ENCODE data around the gene INTS1. TPM values are rescaled to one million over a fixed set of nuclear protein-coding genes. Genes with fewer than 3 reads are reported as not detected.

Gene INTS1
- total RNA-seq, 1 donor from 2014 or later: 81.9 TPM

DNA sequence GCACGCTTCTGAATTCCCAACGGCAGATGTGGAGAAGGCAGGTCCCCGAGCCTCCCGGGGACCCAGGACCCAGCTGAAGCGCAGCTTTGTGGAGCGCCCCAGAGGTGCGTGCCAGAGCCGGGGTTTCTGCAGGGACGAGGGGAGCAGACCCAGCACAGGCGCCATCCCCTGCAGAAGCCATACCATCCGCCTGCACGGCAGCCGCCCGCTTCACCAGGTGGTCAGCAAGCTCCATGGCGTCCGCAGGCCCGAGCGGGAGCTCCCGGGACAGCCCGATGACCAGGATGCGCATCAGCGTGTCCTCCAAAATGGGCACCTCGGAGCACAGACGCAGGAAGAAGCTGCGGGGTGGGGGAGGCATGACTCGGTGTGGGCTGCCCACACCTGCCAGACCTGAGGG lies 10.6 kb downstream of the INTS1 start:
- no peaks in the 10 kb centered on the region for H3K9me3 Mint-ChIP-seq (ENCODE audit: unreplicated experiment)
- Histone ChIP-seq H3K9ac (ENCODE audit: low read length) (no peak overlapping the region), H3K36me3 (ENCODE audit: insufficient read depth, low read length) (peaks cover 3% of the 10 kb centered on the region), H3K9me3 (ENCODE audit: insufficient read depth, low read depth, low read length) (no peaks in the 10 kb centered on the region), H3K4me1 (ENCODE audit: insufficient read depth, low read length) (no peaks in the 10 kb centered on the region), H2AFZ (ENCODE audit: low read depth, low read length) (no peak overlapping the region), H3K27ac (ENCODE audit: low read depth, low read length) (no peak overlapping the region), H3K4me2 (ENCODE audit: low read length) (no peak overlapping the region), H3K27me3 (ENCODE audit: insufficient read depth, low read length) (no peaks in the 10 kb centered on the region), H3K4me3 (ENCODE audit: insufficient read depth, low read depth, low read length) (no peak overlapping the region), H3K79me2 (ENCODE audit: insufficient read depth, low read length) (no peaks in the 10 kb centered on the region), H4K20me1 (ENCODE audit: insufficient read depth, low read length) (peaks cover 9% of the 10 kb centered on the region)
- no peaks in the 10 kb centered on the region for H3K27me3 Mint-ChIP-seq (ENCODE audit: low read depth, unreplicated experiment)
- H3K27ac Mint-ChIP-seq (ENCODE audit: unreplicated experiment): no peak overlapping the region
- no peak for DNase-seq (ENCODE audit: low read depth)
- H3K36me3 Mint-ChIP-seq (ENCODE audit: low read depth, unreplicated experiment): peaks cover 12% of the 10 kb centered on the region
- no peak for FAIRE-seq
- no peak overlapping the region for H3K4me3 Mint-ChIP-seq (ENCODE audit: unreplicated experiment)
- TF ChIP-seq, protein P1, sequence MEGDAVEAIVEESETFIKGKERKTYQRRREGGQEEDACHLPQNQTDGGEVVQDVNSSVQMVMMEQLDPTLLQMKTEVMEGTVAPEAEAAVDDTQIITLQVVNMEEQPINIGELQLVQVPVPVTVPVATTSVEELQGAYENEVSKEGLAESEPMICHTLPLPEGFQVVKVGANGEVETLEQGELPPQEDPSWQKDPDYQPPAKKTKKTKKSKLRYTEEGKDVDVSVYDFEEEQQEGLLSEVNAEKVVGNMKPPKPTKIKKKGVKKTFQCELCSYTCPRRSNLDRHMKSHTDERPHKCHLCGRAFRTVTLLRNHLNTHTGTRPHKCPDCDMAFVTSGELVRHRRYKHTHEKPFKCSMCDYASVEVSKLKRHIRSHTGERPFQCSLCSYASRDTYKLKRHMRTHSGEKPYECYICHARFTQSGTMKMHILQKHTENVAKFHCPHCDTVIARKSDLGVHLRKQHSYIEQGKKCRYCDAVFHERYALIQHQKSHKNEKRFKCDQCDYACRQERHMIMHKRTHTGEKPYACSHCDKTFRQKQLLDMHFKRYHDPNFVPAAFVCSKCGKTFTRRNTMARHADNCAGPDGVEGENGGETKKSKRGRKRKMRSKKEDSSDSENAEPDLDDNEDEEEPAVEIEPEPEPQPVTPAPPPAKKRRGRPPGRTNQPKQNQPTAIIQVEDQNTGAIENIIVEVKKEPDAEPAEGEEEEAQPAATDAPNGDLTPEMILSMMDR (IDR thresholded peaks at IDR 0.05; ENCODE audit: insufficient read depth, low read depth, low read length): no peak
- no peaks in the 10 kb centered on the region for H3K4me1 Mint-ChIP-seq (ENCODE audit: low read depth, unreplicated experiment)

DNA sequence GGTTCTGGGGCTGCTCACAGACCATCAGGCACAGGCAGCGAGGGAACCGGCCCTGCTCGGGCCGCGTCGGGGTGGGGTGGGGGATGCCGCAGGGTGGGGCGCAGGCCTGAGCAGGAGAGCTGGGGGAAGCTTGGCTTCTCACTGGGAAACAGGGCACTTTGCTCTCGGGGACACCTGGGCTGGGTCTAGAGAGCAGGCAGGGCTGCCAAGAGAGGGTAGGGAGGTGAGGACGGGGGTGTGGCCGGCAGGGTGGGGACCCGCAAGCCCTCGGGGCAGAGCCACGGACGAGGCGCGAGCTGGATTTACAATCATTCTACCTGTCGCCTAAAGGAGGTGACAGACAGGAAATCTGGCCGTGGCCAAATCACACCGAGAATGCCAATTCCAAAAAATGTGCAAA lies 11.1 kb downstream of the INTS1 start:
- no peaks in the 10 kb centered on the region for H3K79me2 ChIP-seq (ENCODE audit: insufficient read depth, low read length)
- peaks cover 9% of the 10 kb centered on the region for H4K20me1 ChIP-seq (ENCODE audit: insufficient read depth, low read length)
- no peaks in the 10 kb centered on the region for H3K4me1 ChIP-seq (ENCODE audit: insufficient read depth, low read length)
- peaks cover 15% of the 10 kb centered on the region for H3K36me3 Mint-ChIP-seq (ENCODE audit: low read depth, unreplicated experiment)
- H3K27ac Mint-ChIP-seq (ENCODE audit: unreplicated experiment): no peak overlapping the region
- no peak overlapping the region for H3K4me3 Mint-ChIP-seq (ENCODE audit: unreplicated experiment)
- H3K27me3 ChIP-seq (ENCODE audit: insufficient read depth, low read length): no peaks in the 10 kb centered on the region
- FAIRE-seq: no peak
- DNase-seq (ENCODE audit: low read depth): no peak
- no peaks in the 10 kb centered on the region for H3K9me3 ChIP-seq (ENCODE audit: insufficient read depth, low read depth, low read length)
- peaks cover 3% of the 10 kb centered on the region for H3K36me3 ChIP-seq (ENCODE audit: insufficient read depth, low read length)
- H3K9ac ChIP-seq (ENCODE audit: low read length): no peak overlapping the region
- TF ChIP-seq EZH2 (IDR thresholded peaks at IDR 0.05; ENCODE audit: insufficient read depth, low read length): no peak
- TF ChIP-seq, protein P1 (IDR thresholded peaks at IDR 0.05; ENCODE audit: insufficient read depth, low read depth, low read length): no peak
- no peak overlapping the region for H2AFZ ChIP-seq (ENCODE audit: low read depth, low read length)
- no peaks in the 10 kb centered on the region for H3K4me1 Mint-ChIP-seq (ENCODE audit: low read depth, unreplicated experiment)
- H3K4me3 ChIP-seq (ENCODE audit: insufficient read depth, low read depth, low read length): no peak overlapping the region
- no peak overlapping the region for H3K27ac ChIP-seq (ENCODE audit: low read depth, low read length)
- no peak overlapping the region for H3K4me2 ChIP-seq (ENCODE audit: low read length)
- H3K27me3 Mint-ChIP-seq (ENCODE audit: low read depth, unreplicated experiment): no peaks in the 10 kb centered on the region
- H3K9me3 Mint-ChIP-seq (ENCODE audit: unreplicated experiment): no peaks in the 10 kb centered on the region

DNA sequence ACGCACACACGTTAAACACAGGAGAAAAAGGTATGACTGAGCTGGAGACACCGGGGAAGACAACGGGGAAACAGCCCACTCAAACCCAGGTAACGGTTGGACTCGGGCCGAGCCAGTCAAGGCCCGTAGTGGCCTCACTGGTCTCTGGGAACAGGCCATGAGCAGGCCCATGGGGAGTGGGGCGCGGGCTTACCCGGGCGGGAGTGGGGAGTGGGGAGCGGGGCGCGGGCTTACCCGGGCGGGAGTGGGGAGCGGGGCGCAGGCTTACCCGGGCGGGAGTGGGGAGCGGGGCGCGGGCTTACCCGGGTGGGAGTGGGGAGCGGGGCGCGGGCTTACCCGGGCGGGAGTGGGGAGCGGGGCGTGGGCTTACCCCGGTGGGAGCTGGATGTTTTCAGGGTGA lies 11.5 kb downstream of the INTS1 start:
- FAIRE-seq (no peak), DNase-seq (ENCODE audit: low read depth) (no peak)
- Mint-ChIP-seq H3K27me3 (ENCODE audit: low read depth, unreplicated experiment) (no peaks in the 10 kb centered on the region), H3K4me1 (ENCODE audit: low read depth, unreplicated experiment) (no peaks in the 10 kb centered on the region), H3K4me3 (ENCODE audit: unreplicated experiment) (no peak overlapping the region), H3K27ac (ENCODE audit: unreplicated experiment) (no peak overlapping the region), H3K36me3 (ENCODE audit: low read depth, unreplicated experiment) (peaks cover 15% of the 10 kb centered on the region), H3K9me3 (ENCODE audit: unreplicated experiment) (no peaks in the 10 kb centered on the region)
- H3K36me3 ChIP-seq (ENCODE audit: insufficient read depth, low read length): peaks cover 3% of the 10 kb centered on the region
- H3K4me1 ChIP-seq (ENCODE audit: insufficient read depth, low read length): no peaks in the 10 kb centered on the region
- no peak overlapping the region for H3K4me2 ChIP-seq (ENCODE audit: low read length)
- H3K27ac ChIP-seq (ENCODE audit: low read depth, low read length): no peak overlapping the region
- no peaks in the 10 kb centered on the region for H3K9me3 ChIP-seq (ENCODE audit: insufficient read depth, low read depth, low read length)
- H4K20me1 ChIP-seq (ENCODE audit: insufficient read depth, low read length): peaks cover 9% of the 10 kb centered on the region
- H3K79me2 ChIP-seq (ENCODE audit: insufficient read depth, low read length): no peaks in the 10 kb centered on the region
- TF ChIP-seq, protein P1 (IDR thresholded peaks at IDR 0.05; ENCODE audit: insufficient read depth, low read depth, low read length): no peak
- TF ChIP-seq EZH2 (IDR thresholded peaks at IDR 0.05; ENCODE audit: insufficient read depth, low read length): no peak
- no peak overlapping the region for H3K9ac ChIP-seq (ENCODE audit: low read length)
- H3K4me3 ChIP-seq (ENCODE audit: insufficient read depth, low read depth, low read length): no peak overlapping the region
- no peaks in the 10 kb centered on the region for H3K27me3 ChIP-seq (ENCODE audit: insufficient read depth, low read length)
- no peak overlapping the region for H2AFZ ChIP-seq (ENCODE audit: low read depth, low read length)
